ENCODE measurements around the gene CD24.

DNA sequence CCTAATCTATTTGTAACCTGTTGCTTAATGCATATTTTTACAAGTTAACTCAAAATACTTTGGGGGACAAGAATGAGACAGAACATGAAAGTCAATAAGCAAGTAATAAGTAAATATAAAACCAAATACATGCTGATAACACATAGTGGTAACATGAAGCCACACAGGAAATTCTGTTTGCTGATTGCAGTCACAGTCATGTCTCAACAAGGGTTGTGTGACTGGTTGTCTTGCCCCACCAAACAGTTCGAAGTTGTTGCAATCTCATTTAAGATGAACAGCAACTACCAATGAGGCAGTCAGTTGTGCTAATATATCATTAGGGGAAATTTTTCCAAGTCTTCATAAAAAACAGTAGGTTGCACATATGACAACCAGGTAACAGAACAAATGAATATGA lies 14.5 kb downstream of the CD24 start:
- TF ChIP-seq, protein P1, sequence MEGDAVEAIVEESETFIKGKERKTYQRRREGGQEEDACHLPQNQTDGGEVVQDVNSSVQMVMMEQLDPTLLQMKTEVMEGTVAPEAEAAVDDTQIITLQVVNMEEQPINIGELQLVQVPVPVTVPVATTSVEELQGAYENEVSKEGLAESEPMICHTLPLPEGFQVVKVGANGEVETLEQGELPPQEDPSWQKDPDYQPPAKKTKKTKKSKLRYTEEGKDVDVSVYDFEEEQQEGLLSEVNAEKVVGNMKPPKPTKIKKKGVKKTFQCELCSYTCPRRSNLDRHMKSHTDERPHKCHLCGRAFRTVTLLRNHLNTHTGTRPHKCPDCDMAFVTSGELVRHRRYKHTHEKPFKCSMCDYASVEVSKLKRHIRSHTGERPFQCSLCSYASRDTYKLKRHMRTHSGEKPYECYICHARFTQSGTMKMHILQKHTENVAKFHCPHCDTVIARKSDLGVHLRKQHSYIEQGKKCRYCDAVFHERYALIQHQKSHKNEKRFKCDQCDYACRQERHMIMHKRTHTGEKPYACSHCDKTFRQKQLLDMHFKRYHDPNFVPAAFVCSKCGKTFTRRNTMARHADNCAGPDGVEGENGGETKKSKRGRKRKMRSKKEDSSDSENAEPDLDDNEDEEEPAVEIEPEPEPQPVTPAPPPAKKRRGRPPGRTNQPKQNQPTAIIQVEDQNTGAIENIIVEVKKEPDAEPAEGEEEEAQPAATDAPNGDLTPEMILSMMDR (IDR thresholded peaks at IDR 0.05) = no peak
- no peak for TF ChIP-seq POLR2A (IDR thresholded peaks at IDR 0.05)

All from thyroid gland (tissue), 4 donors.